ENCODE measurements around the gene VN1R5. TPM values are rescaled to one million over a fixed set of nuclear protein-coding genes. Genes with fewer than 3 reads are reported as not detected.

The VN1R5 gene
- total RNA-seq, 1 experiment from 2014 or later = not detected

GRCh38 chr1:247281001-247281574, 25.2 kb downstream of the VN1R5 start:
- H3K9me3 Mint-ChIP-seq = peaks cover 4 to 5% of the 10 kb centered on the region in 2 experiments; a peak in 3 of 5 replicates
- no peak overlapping the region for H3K23ac ChIP-seq (ENCODE audit: insufficient read length, low read depth, low read length)
- H3K18ac ChIP-seq (ENCODE audit: insufficient read length, low read depth, low read length) = no peak overlapping the region
- no peak overlapping the region for H3K27ac ChIP-seq (ENCODE audit: insufficient read length, low read depth, low read length)
- no peak overlapping the region for H3K4ac ChIP-seq (ENCODE audit: low read depth, low read length)
- H2BK20ac ChIP-seq (ENCODE audit: low read depth, low read length, poor library complexity, severe bottlenecking) = no peak overlapping the region
- H3K4me2 ChIP-seq (ENCODE audit: insufficient read depth, insufficient read length, low read length) = no peak overlapping the region
- no peak overlapping the region for H2BK15ac ChIP-seq (ENCODE audit: low read depth, low read length)
- H3K4me3 Mint-ChIP-seq = no peak overlapping the region
- H4K5ac ChIP-seq (ENCODE audit: insufficient read length, low read depth, low read length) = no peak overlapping the region
- H3K23me2 ChIP-seq (ENCODE audit: insufficient read length, low read depth, low read length, poor library complexity, severe bottlenecking) = no peaks in the 10 kb centered on the region
- H3K27ac Mint-ChIP-seq = peak overlapping the region in 2 of 3 experiments; percentile 9 to 56; a peak in 5 of 7 replicates
- no peak overlapping the region for H3K9ac ChIP-seq (ENCODE audit: extremely low read depth, insufficient read length, low read length)
- H3K36me3 Mint-ChIP-seq (ENCODE audit: insufficient read depth in 1 of 3, low read depth in 3 of 3) = peaks cover 0 to 8% (median 5%) of the 10 kb centered on the region in 3 experiments; a peak in 5 of 7 replicates
- TF ChIP-seq CTCF (conservative IDR thresholded peaks at IDR 0.05) = no peak
- H3K79me1 ChIP-seq (ENCODE audit: insufficient read depth, low read depth, low read length, poor library complexity, severe bottlenecking) = no peaks in the 10 kb centered on the region
- H4K8ac ChIP-seq (replicated peaks; ENCODE audit: insufficient read length, low read depth, low read length) = no peak overlapping the region
- no peaks in the 10 kb centered on the region for H3K9me3 ChIP-seq (ENCODE audit: control insufficient read depth, low read depth, low read length)
- H3K56ac ChIP-seq (ENCODE audit: insufficient read length, low read depth, low read length) = no peak overlapping the region
- no peak overlapping the region for H2BK12ac ChIP-seq (ENCODE audit: insufficient read length, low read depth, low read length)
- H2AFZ ChIP-seq (ENCODE audit: low read length) = no peak overlapping the region
- peaks cover 3% of the 10 kb centered on the region; the same call in 1 of the 2 replicates for H3K4me1 ChIP-seq (ENCODE audit: insufficient read depth, low read length)
- H3K27me3 Mint-ChIP-seq (ENCODE audit: low read depth) = no peaks in the 10 kb centered on the region; the same call in 1 of the 2 replicates
- H4K91ac ChIP-seq (ENCODE audit: insufficient read length, low read depth, low read length) = no peak overlapping the region
- no peak for DNase-seq
- H3K79me2 ChIP-seq (ENCODE audit: insufficient read depth, low read length) = no peaks in the 10 kb centered on the region
- H2BK120ac ChIP-seq (ENCODE audit: low read depth, low read length, poor library complexity, severe bottlenecking) = no peak overlapping the region
- WGBS (ENCODE audit: extremely low coverage, insufficient read length, low lambda C conversion rate) = no CpG with 5 or more reads among the region's 5 CpGs
- H3K4me1 Mint-ChIP-seq = peaks cover 15% of the 10 kb centered on the region in 2 experiments
- H2AK5ac ChIP-seq (ENCODE audit: insufficient read length, low read length) = no peak overlapping the region
- no peaks in the 10 kb centered on the region for H4K20me1 ChIP-seq (ENCODE audit: control insufficient read depth, insufficient read depth, insufficient read length)
- H2BK5ac ChIP-seq (ENCODE audit: insufficient read length, low read length) = no peak overlapping the region
- no peaks in the 10 kb centered on the region for H3K27me3 ChIP-seq (ENCODE audit: insufficient read depth, low read length)
- H3T11ph ChIP-seq (ENCODE audit: low read length) = no peak overlapping the region
- H3K14ac ChIP-seq (ENCODE audit: insufficient read depth, low read length) = no peak overlapping the region
